Inferior parietal cortex (tissue), 1 donor: ENCODE measurements around the gene TTLL11.
"Not testable (repeated sequence)": the region's sequence is repeated elsewhere in the genome, so short reads cannot be mapped to it uniquely, and the experiment has no call there.

ENCODE experiments used
- DNase-seq: peaks from one replicate; pipeline ENCODE4 v3.0.0-alpha.2; 2016; ENCODE audit errors: extremely low spot score

TTLL11 gene

DNA sequence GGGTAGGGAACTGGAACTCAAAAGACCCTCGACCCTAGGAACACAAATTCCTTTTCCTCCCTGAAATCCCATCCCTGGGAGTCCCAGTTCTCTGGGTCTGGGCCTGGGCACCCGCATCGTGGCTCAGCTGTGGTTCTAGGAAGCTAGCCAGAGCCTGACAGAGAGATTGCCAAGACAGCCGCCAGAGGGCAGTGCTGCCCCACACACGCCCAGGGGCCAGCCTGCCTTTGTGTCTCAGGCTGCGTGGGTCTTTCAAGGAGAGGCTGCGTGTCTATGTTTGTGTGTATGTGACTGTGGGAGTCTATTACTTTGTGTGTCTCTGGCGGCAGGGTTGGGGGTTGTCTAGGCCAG lies 32.0 kb upstream of the TTLL11 start:
- DNase-seq = peak; percentile 92

DNA sequence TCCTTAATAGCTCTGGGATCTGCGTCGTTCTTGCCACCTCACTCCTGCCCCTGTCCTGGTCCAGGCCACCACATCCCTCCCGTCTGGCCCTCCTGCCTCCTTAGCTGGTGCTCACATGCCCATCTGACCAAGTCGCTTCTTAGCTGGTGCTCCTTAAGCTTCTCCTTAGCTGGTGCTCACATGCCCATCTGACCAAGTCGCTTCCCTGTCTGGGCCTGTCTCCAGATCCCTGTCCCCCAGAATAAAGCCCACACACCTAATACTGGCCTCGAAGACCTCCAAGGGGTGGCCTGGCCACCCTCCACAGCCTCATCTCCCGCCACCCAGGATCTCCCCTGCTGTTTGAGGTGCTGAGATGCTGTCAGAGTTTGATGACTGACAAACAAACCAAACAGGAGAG lies 31.4 kb upstream of the TTLL11 start:
- DNase-seq = no peak

DNA sequence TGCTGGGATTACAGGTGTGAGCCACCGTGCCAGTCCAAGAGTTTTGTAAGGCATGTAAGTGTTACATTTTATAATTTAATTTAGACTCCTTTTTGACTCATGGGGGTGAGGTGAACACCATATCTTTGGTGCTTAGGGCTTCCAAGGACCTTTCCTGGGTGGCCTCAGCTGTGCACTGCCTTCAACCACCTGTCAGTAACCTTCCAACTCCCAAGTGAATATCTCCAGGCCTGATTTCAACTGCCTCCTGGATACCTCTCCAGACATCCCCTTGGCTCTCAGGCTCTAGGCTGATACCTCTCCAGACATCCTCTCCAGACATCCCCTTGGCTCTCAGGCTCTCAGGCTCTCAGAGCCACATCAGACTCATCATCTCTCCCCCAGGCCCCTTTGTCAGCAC lies 30.9 kb upstream of the TTLL11 start:
- DNase-seq = no peak

DNA sequence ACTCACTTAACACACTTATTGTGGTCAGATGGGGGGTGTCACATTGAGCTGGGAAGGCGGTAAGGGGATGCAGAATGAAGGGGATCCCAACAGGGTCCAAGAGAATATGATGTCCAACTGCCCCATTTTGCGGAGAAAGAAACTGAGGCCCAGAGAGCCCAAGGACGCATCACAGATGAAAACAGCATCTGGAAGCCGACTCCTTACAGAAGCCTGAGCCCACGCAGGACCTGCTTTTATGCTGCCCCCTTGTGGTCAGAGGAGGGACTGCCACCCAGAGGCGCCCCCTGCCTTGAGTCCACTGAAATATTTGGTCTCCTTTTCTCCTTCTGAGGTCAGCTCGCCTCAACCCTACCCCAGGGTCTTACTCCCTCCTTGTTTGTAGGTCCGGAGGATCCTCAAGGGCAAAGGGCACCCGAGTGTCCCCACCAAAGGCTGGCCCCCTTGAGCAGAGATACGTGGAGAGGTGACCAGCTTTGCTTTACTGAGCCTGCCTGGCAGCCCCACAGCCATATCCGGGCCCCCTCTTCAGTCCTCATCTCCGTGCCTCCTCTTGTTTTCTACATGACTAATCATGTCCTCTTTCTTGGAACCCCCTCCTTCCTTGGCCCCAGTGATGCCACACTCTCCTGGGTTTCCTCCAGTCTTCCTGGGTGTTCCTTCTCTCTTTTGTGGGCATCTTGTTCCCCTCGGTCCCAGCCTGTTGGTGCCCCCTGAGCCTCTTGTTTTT lies 30.0 kb upstream of the TTLL11 start:
- peak; percentile 87 for DNase-seq

DNA sequence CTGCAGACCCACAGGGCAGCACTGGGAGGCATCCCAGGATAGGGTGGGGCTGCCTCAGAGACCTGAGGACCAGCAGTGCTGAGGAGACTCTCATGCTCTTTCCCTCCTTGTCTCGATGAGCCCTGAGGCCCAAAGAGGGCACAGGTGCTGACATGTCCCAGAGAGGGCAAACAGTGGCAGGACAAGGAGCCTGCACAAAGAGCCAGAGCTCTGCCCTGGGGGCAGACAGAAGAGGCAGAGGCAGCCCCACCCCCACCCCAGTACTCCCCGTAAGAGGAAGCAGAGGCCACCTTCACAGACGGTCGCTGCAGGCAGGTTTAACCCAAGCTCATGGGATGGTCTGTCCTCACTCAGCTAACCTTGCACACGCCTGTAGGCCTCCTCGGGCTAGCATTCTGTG lies 29.4 kb upstream of the TTLL11 start:
- DNase-seq = no peak

DNA sequence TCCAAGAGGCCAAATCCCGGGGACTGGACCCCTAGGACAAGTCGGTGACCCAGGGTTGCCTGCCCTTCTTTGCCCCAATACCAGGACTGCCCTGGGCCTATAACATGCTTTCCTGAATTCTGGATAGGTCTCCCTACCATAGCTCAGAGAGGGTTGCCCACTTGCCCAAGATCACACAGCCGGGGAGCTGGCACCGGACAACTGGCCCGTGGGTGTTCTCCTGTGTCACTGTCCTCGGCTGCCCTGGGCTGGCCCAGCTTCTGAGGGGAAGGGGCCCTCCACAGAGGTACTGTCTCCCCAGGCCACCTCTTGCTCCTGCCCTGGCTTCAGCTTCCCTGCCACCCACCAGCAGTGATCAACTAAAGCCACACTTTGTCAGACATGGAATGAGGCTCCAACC lies 28.8 kb upstream of the TTLL11 start:
- no peak for DNase-seq

DNA sequence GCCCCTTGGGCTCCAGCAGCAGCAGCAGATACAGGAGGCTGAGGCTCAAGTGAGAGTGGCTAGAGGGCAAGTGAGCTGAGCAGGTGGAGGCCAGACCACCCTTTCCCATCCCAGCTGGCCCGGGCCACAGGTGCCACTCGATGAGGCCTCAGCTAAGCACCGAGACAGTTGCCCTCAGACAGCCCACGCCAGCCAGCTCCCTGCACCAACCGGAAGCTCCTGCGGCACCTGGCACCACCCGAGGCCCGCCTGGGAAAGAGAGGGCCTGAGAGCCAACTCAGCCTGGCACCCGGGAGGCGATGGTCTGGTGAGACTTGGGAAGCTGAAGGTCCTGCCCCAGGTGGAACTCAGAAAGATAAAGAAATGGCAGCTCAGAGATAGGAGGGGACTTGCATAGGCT lies 28.3 kb upstream of the TTLL11 start:
- no peak for DNase-seq

DNA sequence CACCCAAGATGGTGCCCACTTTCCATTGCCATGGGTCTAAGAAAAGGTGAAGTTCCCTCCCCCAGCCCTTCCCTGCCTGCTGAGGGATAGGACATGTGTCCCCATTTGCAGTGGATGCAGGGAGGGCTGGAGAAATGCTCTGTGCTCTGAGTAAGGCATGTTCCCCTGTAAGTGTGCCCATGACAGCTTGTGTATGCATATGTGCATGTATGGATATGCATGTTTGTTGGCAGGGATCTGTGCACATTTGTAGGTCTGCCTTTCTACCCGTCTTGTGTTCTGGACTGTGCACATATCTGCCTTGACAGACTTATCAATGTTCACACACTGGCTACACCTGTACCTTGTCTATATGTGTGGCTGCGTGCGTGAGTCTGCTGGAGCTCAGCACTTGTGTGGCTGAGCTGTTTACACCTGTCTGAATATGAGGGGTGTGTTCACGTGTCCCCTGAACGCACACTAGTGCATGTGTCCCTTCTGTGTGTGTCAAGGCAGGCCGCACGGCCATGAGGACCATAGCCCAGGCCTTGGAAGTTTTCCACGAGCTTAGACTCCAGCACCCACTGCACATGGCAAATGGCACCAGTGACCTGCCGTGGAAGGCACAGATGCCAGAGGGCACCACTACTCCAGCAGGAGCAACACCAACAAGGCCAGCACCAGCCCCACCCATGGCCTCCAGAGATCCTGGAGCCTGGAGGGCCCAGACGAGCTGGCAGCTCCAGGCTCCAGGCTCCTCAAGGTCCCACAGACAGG lies 27.4 kb upstream of the TTLL11 start:
- DNase-seq = no peak

DNA sequence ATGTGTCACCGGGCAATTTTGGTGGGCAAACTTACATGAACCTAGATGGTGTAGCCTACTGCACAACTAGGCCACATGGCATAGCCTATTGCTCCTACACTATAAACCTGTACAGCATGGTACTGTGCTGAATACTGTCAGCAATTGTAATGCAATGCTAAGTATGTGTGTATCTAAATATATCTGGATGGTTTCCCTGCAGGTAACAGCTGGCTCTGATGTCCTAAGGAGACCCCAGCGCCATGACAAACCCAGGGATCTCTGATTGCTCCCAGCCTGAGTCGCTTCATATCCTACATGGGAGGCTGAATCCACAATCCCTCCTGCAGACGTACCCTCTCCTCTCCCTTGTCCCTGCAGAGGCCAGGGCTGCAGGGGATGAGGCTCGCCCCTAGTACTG lies 26.6 kb upstream of the TTLL11 start:
- DNase-seq = no peak

DNA sequence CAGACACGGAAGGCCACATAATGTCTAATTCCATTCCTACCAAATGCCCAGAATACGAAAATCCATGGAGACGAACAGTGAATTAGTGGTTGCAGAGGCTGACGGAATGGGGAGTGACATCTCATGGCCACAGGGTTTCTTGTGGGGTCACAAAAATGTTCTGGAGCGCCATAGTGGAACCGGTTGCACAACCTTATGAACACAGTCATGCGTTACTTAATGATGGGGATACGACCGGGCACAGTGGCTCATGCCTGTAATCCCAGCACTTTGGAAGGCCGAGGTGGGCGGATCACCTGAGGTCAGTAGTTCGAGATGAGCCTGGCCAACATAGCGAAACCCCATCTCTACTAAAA lies 26.0 kb upstream of the TTLL11 start:
- DNase-seq = no peak

DNA sequence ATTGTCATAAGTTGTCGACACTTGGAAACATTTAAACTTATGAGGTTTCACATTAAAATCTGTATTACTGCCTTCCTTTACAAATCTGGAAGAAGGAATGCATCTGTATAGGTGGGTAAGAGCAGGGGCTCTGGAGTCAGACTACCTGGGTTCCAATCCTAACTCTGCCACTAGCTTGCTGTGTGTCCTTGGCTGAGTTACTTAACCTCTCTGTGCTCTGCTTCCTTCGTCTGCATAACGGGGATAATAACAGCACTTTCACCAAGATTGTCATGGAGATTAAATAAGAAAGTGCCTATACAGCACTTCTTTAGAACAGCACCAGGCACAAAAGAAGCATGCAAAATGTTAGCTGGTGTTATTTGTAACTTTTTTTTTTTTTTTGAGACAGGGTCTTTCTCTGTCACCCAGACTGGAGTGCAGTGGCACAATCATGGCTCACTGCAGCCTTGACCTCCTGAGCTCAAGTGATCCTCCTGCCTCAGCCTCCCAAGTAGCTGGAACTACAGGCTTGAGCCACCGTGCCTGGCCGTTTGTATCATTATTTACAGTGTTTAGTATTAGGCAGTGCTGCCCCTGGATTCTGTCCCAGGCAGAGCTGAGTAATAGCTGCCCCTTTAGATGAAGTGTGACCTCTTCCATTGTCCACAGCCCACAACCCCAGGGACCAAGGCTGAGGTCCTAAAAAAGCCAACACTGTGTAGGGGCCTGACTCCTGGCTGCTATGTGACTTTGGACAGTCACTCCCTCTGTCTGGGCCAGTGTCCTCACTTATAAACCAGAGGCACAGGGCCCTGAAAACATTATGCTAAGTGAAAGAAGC lies 25.4 kb upstream of the TTLL11 start:
- DNase-seq = no peak

DNA sequence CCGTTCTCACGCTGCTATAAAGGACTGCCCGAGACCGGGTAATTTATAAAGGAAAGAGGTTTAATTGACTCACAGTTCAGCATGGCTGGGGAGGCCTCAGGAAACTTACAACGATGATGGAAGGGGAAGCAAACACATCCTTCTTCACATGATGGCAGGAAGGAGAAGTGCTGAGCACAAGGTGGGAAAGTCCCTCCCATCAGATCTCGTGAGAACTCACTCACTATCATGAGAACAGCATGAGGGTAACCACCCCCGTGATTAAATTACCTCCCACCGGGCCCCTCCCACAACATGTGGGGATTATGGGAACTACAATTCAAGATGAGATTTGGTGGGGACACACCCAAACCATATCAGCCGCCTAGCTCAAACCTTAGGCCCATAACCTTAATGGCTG lies 24.1 kb upstream of the TTLL11 start:
- not testable (repeated sequence) for DNase-seq

DNA sequence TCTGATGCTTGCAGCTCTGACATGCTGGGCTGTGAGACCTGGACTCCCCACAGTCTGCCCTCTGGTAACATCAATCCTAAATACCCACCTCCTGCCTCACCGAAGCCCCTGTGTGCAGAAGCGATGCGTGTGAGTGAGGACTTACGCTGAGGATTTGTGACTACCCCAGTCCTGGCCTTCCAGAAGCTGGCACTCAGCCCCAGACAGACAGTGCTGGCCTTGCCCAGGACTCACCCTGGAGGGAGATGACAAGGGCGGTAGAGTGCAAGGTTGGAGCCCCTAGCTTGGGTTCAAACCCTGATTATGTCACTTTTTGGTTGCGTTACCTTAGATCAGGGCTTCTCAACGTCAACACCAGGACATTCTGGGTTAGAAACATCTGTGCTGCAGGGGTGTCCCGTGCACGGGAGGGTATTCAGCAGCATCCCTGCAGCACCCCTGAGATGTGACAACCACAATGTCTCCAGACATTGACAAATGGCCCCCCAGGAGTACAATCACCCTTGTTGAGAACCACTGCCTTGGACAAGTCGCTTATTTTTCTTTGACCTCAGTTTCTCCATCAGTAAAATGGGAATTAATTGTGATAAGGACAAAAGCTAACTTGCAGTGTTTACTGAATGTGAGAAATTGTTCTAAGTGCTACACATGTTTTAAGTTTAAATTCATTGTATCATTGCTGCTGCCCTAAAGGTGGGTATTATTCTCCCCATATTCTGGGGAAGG lies 23.5 kb upstream of the TTLL11 start:
- no peak for DNase-seq

DNA sequence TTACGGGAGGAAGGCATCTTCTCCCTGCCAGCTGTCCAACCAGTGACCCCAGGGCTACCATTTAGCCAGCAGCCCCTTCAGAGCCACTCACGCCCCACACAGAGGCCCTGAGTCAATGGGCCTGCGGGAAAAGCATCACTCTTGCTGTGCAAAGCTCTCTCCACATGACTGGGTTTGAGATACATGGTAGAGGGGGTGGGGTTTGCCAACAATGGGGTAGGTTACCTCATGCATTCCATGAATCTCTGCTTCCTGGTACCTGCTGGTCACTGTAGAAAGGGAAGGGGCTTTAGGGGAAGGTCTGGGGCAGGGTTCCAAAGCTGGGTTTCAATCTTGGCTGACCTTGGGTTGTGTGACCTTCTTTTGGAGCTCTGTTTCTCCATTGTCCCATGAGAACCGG lies 22.9 kb upstream of the TTLL11 start:
- no peak for DNase-seq

DNA sequence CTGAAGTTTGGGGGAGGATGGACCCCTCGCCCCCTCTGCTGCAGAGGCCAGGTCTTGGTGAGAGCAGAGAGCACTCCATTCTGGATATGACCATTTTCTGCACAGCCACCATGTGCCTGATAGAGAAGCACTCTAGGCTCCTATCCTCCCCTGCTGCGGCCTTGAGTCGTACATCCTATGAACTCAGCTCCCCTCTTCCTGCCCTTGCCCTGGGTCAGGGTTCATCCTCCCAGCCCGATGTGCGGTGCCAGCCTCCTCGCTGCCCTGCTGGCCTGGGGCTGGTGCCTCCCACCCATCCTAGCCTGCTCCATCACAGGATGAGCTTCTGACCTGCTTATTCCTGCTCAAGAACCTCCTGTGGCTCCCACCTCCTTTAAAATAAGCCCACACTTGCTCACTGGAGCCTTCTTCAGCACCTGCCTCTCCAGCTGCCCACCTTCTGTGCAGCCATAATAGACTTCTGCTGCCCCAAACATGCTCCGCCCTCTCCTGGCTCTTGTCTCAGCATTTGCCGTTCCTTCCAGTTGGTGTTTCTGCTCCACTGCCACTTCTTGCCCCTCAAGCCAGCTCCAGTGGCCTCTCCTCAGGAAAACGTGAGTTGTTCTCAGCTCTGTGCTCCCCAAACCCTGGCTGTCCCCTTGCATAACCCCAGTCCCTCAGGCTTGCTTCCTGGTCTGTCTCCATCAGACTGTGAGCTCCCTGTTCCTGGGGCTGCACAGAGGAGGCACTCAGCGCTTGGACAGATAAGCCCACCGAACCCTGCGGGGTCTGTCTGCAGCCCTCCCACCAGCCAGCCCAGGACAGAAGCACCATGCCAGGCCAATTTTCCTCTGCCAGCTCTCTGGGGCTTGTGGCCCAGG lies 22.3 kb upstream of the TTLL11 start:
- DNase-seq = no peak

DNA sequence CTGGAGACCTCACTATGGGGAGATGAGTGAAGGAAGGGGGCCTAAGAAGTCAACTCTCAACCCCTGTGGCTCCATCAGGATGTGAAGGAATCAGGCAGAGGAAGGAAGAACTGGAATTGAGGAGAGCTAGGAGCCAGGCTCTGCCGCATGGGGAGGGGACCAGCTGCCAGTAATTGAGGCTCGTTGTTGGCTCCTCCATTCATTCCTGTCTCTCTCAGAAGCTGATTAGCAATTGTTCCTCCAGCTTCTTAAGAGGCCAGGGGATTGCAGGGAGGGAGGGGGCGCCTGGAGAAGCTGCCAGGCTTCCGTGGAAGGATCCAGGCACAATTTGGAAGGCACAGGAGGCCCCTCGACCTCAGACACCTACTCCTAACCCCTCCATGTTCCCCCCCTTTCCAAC lies 20.5 kb upstream of the TTLL11 start:
- no peak for DNase-seq

DNA sequence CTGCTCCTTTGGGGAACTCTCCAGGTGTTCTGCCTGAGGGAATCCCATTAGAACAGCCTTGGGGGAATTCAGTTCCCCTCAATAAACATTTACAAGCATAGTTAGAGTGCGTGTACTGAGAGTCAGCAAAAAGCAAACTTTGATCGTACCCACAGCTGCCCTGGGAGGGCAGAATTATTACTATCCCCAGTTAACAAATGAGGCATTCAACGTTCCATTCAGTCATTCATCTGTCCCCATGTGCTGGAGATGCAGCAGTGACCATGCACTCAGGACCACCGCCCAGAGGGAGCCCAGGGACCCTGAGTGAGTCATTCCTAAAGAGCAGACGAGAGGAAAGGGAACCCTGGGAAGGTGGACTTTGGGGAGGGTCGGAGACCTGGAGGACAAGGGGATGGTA lies 19.1 kb upstream of the TTLL11 start:
- DNase-seq = no peak

DNA sequence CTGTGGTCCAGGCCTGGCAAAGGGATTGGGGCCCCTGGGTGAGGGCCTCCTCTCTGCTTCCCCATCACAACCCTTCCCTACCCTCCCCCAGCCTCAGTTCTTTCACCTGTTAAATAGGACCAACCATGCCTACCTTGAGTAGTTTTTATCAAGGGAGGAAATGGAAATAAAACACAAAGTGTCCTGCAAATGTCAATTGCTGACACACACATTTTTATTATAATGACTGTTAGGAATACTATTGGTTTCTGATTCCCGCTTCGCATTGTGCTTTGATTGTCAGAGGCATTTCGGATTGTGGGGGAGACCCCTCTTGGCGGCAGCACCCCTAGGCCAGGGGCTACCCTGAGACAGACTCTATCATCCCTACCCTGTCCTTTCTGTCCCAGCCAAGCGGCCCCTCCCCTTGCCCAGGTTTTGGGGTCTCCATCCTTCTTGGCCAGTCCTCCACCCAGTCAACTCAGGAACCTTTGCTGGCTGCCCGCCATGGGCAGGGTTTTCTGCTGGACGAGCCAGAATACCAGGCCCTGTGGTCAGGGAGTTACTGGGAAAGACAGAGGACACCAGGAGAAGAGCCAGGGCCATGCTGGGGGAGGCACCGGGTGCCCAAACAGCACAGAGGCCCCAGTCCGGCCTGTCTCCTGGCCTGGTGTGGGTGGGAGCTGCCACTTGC lies 18.4 kb upstream of the TTLL11 start:
- no peak for DNase-seq

DNA sequence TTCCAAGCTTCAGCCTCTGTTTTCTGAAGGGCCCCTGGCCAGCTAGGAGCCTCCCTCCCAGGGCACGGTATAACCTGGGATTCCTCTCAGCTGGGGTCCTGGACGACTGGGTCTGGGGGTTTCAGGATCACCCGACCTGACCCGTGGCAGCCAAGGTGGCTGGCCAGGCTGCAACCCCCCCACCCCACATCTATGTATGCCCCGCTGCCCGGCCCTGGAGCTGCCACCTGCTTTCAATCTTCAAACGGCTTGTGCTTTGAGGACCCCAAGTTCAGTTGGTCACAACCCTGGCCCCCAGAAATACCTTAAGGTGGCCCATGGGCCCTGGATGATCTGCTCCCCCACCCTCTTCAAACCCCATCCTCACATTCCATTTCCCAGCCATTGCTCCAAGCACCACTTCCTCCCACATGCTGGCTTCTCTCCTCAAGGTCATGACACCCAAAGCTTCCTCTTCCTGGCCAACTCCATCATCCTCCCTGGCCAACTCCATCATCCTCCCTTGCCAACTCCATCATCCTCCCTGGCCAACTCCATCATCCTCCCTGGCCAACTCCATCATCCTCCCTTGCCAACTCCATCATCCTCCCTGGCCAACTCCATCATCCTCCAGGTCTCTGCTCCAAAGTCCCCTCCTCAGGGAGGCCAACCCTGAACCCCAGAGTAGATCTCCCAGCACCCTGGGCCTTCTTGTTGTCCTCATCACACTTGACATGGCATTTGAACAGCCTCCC lies 17.2 kb upstream of the TTLL11 start:
- DNase-seq = no peak
